ENCODE measurements around the gene UGT1A3. TPM values are rescaled to one million over a fixed set of nuclear protein-coding genes. Genes with fewer than 3 reads are reported as not detected.

The UGT1A3 gene
- total and polyA plus RNA-seq, 5 donors from 2014 or later: not detected

DNA sequence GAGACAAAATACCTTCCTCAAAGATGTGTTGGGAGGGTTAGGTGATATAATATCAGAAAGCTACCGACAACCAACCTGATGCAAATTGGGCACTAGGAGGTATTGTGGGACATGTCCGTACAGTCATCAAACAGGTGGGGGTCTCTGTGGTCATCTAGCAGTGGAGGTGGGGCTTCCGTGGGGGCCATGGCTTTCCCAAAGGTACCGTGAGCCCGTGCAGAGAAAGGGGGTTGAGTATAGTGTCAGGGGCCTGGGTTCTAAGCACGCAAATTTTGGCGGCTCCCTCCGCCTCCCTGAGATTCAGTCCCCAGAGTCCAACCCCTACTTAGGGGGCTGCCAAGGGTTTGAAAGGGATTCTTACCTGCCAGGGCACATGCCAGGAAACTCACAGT, 92.9 kb downstream of the UGT1A3 start:
- H3K27me3 ChIP-seq (ENCODE audit: control insufficient read depth, insufficient read depth, low read length): no peaks in the 10 kb centered on the region
- Mint-ChIP-seq H3K9me3 (peaks cover 0 to 1% (median 0%) of the 10 kb centered on the region in 7 donors), H3K27ac (no peak overlapping the region), H3K36me3 (peaks cover 4% of the 10 kb centered on the region), H3K4me3 (no peak overlapping the region), H3K27me3 (peaks cover 18% of the 10 kb centered on the region), H3K4me1 (no peaks in the 10 kb centered on the region)
- H3K4me3 ChIP-seq (ENCODE audit: low read depth, low read length): no peak overlapping the region
- H3K9me3 ChIP-seq (ENCODE audit: control insufficient read depth in 2 of 2, low read length in 2 of 2): no peaks in the 10 kb centered on the region
- DNase-seq (no peak), ATAC-seq (ENCODE audit: low read depth in 2 of 2) (no peak)
- H3K36me3 ChIP-seq (ENCODE audit: control insufficient read depth, insufficient read depth, low read length): no peaks in the 10 kb centered on the region
- no peaks in the 10 kb centered on the region for H3K4me1 ChIP-seq (ENCODE audit: control insufficient read depth, insufficient read depth, low read length, poor library complexity, severe bottlenecking)
- H3K27ac ChIP-seq (ENCODE audit: insufficient read depth, low read length, poor library complexity, severe bottlenecking): no peak overlapping the region

DNA sequence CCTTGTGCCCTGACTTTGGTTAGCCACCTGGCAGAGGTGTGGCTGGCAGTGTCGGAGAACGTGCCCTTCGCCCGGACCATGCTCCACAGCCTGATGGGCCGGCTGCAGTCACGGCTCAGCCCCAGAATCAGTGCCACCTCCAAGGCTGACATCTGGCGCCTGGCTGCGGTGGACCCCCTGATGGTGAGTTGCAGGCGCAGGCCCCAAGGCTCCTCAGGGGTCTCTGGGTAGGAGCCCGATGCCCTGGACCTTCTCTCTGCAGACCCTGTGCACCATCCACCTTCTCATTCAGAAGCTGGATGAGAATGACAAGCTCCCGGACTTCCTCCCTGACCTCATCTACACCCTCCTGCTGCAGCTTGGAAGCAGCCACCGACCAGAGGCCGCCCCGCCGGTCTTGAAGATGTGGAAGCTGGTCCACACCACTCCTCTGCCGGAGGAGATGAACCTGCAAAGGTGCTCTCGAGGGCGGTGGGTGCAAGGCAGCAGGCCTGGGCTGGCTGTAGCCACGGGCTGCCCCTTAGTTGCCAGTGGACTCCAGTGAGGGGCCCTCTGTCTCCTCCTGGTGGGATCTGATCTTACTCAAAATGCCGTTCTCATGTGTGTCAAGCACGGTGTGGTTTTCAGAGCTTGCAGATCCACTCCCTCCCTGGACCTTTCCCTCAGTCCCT, 93.4 kb downstream of the UGT1A3 start:
- DNase-seq: no peak
- no peak for ATAC-seq (ENCODE audit: low read depth in 2 of 2)
- Histone ChIP-seq H3K36me3 (ENCODE audit: control insufficient read depth, insufficient read depth, low read length) (no peaks in the 10 kb centered on the region), H3K4me3 (ENCODE audit: low read depth, low read length) (no peak overlapping the region), H3K27me3 (ENCODE audit: control insufficient read depth, insufficient read depth, low read length) (no peaks in the 10 kb centered on the region), H3K27ac (ENCODE audit: insufficient read depth, low read length, poor library complexity, severe bottlenecking) (no peak overlapping the region), H3K9me3 (ENCODE audit: control insufficient read depth in 2 of 2, low read length in 2 of 2) (no peaks in the 10 kb centered on the region), H3K4me1 (ENCODE audit: control insufficient read depth, insufficient read depth, low read length, poor library complexity, severe bottlenecking) (no peaks in the 10 kb centered on the region)
- Mint-ChIP-seq H3K27me3 (peaks cover 17% of the 10 kb centered on the region), H3K4me3 (no peak overlapping the region), H3K4me1 (no peaks in the 10 kb centered on the region), H3K9me3 (peaks cover 0 to 1% (median 0%) of the 10 kb centered on the region in 7 donors), H3K27ac (no peak overlapping the region), H3K36me3 (peaks cover 4% of the 10 kb centered on the region)

Other genes with a start within 250 kb of the UGT1A3 start
- 17.2 TPM for gene USP40, start 162.3 kb upstream of the UGT1A3 start, total RNA-seq
- gene USP40, start 162.3 kb upstream of the UGT1A3 start, polyA plus RNA-seq: 1 to 10 TPM; 2.7 to 6.2 (median 5.1) TPM
- not detected for gene UGT1A8, start 111.4 kb upstream of the UGT1A3 start, total RNA-seq
- gene UGT1A8, start 111.4 kb upstream of the UGT1A3 start, polyA plus RNA-seq: not detected
- gene UGT1A10, start 92.6 kb upstream of the UGT1A3 start, total RNA-seq: not detected
- not detected for gene UGT1A10, start 92.6 kb upstream of the UGT1A3 start, polyA plus RNA-seq
- not detected for gene UGT1A9, start 57.1 kb upstream of the UGT1A3 start, total RNA-seq
- not detected for gene UGT1A9, start 57.1 kb upstream of the UGT1A3 start, polyA plus RNA-seq
- not detected for gene UGT1A7, start 47.1 kb upstream of the UGT1A3 start, total RNA-seq
- gene UGT1A7, start 47.1 kb upstream of the UGT1A3 start, polyA plus RNA-seq: not detected
- not detected for gene UGT1A6, start 36.2 kb upstream of the UGT1A3 start, total RNA-seq
- gene UGT1A6, start 36.2 kb upstream of the UGT1A3 start, polyA plus RNA-seq: not detected
- gene UGT1A5, start 16.1 kb upstream of the UGT1A3 start, total RNA-seq: not detected
- gene UGT1A5, start 16.1 kb upstream of the UGT1A3 start, polyA plus RNA-seq: not detected
- not detected for gene UGT1A4, start 10.3 kb upstream of the UGT1A3 start, total RNA-seq
- gene UGT1A4, start 10.3 kb upstream of the UGT1A3 start, polyA plus RNA-seq: not detected
- gene UGT1A1, start 31.2 kb downstream of the UGT1A3 start, total RNA-seq: not detected
- gene UGT1A1, start 31.2 kb downstream of the UGT1A3 start, polyA plus RNA-seq: not detected
- not detected for gene MROH2A, start 49.3 kb downstream of the UGT1A3 start, total RNA-seq
- gene MROH2A, start 49.3 kb downstream of the UGT1A3 start, polyA plus RNA-seq: not detected
- gene HJURP, start 125.5 kb downstream of the UGT1A3 start, total RNA-seq: 1.8 TPM
- 1 to 10 TPM in 2 of 4 donors, under 1 TPM in 2; 0.34 to 1.7 (median 0.98) TPM for gene HJURP, start 125.5 kb downstream of the UGT1A3 start, polyA plus RNA-seq
- gene TRPM8, start 188.3 kb downstream of the UGT1A3 start, total RNA-seq: not detected
- gene TRPM8, start 188.3 kb downstream of the UGT1A3 start, polyA plus RNA-seq: not detected